ENCODE data around the gene DCHS2.

Gene DCHS2

DNA sequence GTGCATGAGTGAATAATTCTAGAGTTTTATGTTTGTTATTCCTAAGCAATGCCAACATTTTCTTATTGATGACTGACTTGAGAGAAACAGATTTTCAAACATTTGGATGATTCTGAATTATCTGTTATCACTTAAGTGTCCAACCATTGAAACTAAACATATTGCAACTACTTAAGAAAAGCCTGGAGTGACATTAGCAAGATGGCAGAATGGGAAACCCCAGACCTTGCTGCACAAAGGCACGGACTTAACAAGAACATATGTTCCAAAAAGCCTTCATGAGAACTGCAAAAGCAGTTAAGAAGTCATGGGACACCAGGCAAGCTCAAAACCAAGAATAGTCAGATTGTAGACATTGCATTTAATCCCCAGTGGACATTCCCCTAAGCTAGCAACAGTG lies 215.1 kb downstream of the DCHS2 start:
- Histone ChIP-seq H3K36me3 (no peaks in the 10 kb centered on the region), H3K9me3 (no peaks in the 10 kb centered on the region), H3K4me1 (ENCODE audit: control insufficient read depth in 1 of 2, insufficient read depth in 1 of 2, low read depth in 1 of 2, low read length in 1 of 2) (no peaks in the 10 kb centered on the region), H3K27ac (no peak overlapping the region), H3K27me3 (no peaks in the 10 kb centered on the region), H3K4me3 (ENCODE audit: low read depth in 1 of 2, low read length in 1 of 2) (no peak overlapping the region)
- TF ChIP-seq, protein P1, sequence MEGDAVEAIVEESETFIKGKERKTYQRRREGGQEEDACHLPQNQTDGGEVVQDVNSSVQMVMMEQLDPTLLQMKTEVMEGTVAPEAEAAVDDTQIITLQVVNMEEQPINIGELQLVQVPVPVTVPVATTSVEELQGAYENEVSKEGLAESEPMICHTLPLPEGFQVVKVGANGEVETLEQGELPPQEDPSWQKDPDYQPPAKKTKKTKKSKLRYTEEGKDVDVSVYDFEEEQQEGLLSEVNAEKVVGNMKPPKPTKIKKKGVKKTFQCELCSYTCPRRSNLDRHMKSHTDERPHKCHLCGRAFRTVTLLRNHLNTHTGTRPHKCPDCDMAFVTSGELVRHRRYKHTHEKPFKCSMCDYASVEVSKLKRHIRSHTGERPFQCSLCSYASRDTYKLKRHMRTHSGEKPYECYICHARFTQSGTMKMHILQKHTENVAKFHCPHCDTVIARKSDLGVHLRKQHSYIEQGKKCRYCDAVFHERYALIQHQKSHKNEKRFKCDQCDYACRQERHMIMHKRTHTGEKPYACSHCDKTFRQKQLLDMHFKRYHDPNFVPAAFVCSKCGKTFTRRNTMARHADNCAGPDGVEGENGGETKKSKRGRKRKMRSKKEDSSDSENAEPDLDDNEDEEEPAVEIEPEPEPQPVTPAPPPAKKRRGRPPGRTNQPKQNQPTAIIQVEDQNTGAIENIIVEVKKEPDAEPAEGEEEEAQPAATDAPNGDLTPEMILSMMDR (IDR thresholded peaks at IDR 0.05): no peak

DNA sequence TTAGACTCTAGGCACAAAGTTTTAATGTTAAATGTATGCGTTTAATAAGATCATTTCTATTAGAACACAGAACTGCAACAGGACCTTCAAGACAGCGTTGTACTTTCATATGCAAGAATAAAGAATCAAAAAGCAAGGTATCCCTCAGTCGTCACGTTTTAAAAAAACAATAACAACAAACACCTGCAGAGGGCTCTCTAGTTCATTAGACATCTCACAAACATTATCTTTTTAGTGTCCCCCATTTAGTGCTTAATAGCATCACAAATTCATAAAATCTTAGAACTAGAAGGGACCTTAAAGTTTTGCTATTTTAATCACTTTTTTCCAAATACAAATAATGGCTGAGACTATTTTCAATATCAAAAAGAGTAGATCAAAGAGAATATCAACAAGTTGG lies 236.6 kb downstream of the DCHS2 start:
- Histone ChIP-seq H3K9me3 (no peaks in the 10 kb centered on the region), H3K4me3 (ENCODE audit: low read depth in 1 of 2, low read length in 1 of 2) (no peak overlapping the region), H3K27ac (no peak overlapping the region), H3K27me3 (no peaks in the 10 kb centered on the region), H3K36me3 (no peaks in the 10 kb centered on the region), H3K4me1 (ENCODE audit: control insufficient read depth in 1 of 2, insufficient read depth in 1 of 2, low read depth in 1 of 2, low read length in 1 of 2) (no peaks in the 10 kb centered on the region)
- TF ChIP-seq, protein P1 (IDR thresholded peaks at IDR 0.05): no peak

DNA sequence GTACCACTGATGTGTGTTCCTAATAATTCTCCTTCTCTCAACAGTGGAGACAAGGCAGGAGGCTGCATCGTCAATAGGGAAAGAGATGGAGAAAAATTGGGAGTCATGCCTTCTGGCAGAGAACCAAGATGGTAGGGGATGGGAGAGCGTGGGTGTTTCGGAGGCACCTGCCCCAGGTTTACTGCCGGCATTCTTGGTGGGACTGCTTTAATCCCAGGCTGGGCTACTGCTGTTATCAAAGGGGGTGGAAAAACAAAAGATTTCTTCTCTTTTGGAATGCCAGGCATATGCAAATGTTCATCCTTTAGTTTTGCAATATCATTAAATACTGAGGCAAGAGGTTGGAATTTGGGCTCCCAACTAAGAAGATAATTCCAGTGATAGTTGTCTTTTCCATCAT lies 257.0 kb downstream of the DCHS2 start:
- TF ChIP-seq, protein P1 (IDR thresholded peaks at IDR 0.05): no peak
- Histone ChIP-seq H3K9me3 (no peaks in the 10 kb centered on the region), H3K36me3 (no peaks in the 10 kb centered on the region), H3K27ac (no peak overlapping the region), H3K27me3 (no peaks in the 10 kb centered on the region), H3K4me1 (ENCODE audit: control insufficient read depth in 1 of 2, insufficient read depth in 1 of 2, low read depth in 1 of 2, low read length in 1 of 2) (no peaks in the 10 kb centered on the region), H3K4me3 (ENCODE audit: low read depth in 1 of 2, low read length in 1 of 2) (no peak overlapping the region)

DNA sequence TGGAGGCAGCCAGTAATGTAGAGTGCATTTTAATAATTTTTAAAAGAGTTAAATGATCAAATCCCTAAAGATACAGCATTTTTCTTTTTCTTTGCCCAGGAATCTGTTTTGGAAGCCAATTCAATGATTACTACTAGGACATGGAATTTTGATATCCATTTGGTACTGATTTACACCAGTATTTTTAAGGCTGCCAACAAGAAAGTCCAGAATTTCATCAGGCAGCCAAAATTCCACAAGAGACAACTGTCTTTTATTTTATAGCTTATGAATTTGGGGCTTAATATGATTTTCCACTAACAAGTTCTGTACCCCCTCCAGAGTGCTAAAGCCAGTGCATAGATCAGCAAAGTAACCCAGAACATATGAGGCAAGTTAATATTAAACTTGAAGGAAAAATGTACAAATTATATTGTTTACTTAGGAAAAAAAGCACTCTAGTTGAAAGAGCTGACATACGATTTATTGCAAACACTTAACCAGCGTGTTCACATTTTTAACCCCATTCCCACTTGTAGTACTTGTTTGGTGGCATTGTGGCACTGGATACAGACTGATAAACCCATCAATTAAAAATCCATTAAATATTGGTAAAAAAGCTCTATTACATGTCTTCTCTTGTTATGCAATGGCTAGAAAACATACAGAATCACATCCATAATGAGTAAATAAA lies 259.7 kb downstream of the DCHS2 start:
- Histone ChIP-seq H3K4me3 (ENCODE audit: low read depth in 1 of 2, low read length in 1 of 2) (no peak overlapping the region), H3K27ac (no peak overlapping the region), H3K27me3 (no peaks in the 10 kb centered on the region), H3K4me1 (ENCODE audit: control insufficient read depth in 1 of 2, insufficient read depth in 1 of 2, low read depth in 1 of 2, low read length in 1 of 2) (no peaks in the 10 kb centered on the region), H3K9me3 (no peaks in the 10 kb centered on the region), H3K36me3 (no peaks in the 10 kb centered on the region)
- TF ChIP-seq, protein P1 (IDR thresholded peaks at IDR 0.05): no peak

DNA sequence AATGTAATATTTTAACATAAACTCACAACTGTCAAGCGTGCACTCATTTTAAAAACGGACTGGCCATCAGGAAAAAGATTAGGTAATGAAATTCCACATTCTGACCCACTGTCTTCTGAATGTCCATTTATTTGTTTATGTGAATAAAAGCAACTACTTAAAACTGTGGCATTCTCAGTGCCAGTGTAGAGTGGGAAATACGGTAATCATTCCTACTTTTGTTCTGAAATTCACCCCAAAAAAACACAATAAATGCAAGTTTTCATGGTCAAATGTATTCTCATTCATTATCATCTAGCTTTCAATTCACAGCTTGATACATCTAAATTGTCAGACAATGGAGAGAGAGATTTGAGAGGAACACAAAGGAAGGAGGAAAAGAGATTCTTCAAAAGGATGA lies 260.9 kb downstream of the DCHS2 start:
- Histone ChIP-seq H3K4me1 (ENCODE audit: control insufficient read depth in 1 of 2, insufficient read depth in 1 of 2, low read depth in 1 of 2, low read length in 1 of 2) (no peaks in the 10 kb centered on the region), H3K27ac (no peak overlapping the region), H3K9me3 (no peaks in the 10 kb centered on the region), H3K4me3 (ENCODE audit: low read depth in 1 of 2, low read length in 1 of 2) (no peak overlapping the region), H3K27me3 (no peaks in the 10 kb centered on the region), H3K36me3 (no peaks in the 10 kb centered on the region)
- TF ChIP-seq, protein P1 (IDR thresholded peaks at IDR 0.05): no peak
